ENCODE results near the gene SERBP1. TPM values are rescaled to one million over a fixed set of nuclear protein-coding genes. Genes with fewer than 3 reads are reported as not detected.

The SERBP1 gene
- total RNA-seq, 1 experiment from 2014 or later = 230 TPM

- H3K36me3 ChIP-seq (ENCODE audit: control insufficient read depth, insufficient read depth, low read length) = no peaks in the 10 kb centered on the region
- H3K9me3 ChIP-seq (ENCODE audit: control insufficient read depth, insufficient read depth, low read depth, low read length) = no peaks in the 10 kb centered on the region
- TF ChIP-seq CTCF (IDR thresholded peaks at IDR 0.05) = no peak
- H3K4me1 ChIP-seq (ENCODE audit: control insufficient read depth, insufficient read depth, low read length) = no peaks in the 10 kb centered on the region
- in situ Hi-C loops (cut with HindIII; ENCODE audit: low pct_unique_long_range_greater_than_20kb, low sequenced_read_pairs) = no loop called here
- no peak for DNase-seq (ENCODE audit: low read depth, low spot score)
- ChIA-PET CTCF (no interaction called here), POLR2A (no interaction called here)
- BruUV-seq (replicated peaks) = no TSS peak
- H3K27me3 ChIP-seq (ENCODE audit: control insufficient read depth, insufficient read depth, low read length) = no peaks in the 10 kb centered on the region; the same call in 1 of the 2 replicates
- H3K4me3 ChIP-seq (ENCODE audit: low read depth in 2 of 2, low read length in 2 of 2) = no peak overlapping the region
- no peak for ATAC-seq
- no peak overlapping the region for H3K27ac ChIP-seq (ENCODE audit: low read length)
- intact Hi-C loops (cut with micrococcal nuclease; ENCODE audit: unreplicated experiment) = no loop called here
These were observed 30.7 kb upstream of the SERBP1 start for GRCh38 chr1:67460676-67461500.

GRCh38 chr1:67459068-67459467 lies 28.9 kb upstream of the SERBP1 start:
- BruUV-seq (replicated peaks) = no TSS peak
- intact Hi-C loops (cut with micrococcal nuclease; ENCODE audit: unreplicated experiment) (no loop called here), in situ Hi-C loops (cut with HindIII; ENCODE audit: low pct_unique_long_range_greater_than_20kb, low sequenced_read_pairs) (no loop called here)
- ChIA-PET CTCF (no interaction called here), POLR2A (no interaction called here)
- no peak for DNase-seq (ENCODE audit: low read depth, low spot score)
- ATAC-seq = no peak
- Histone ChIP-seq H3K27me3 (ENCODE audit: control insufficient read depth, insufficient read depth, low read length) (no peaks in the 10 kb centered on the region; the same call in 1 of the 2 replicates), H3K4me1 (ENCODE audit: control insufficient read depth, insufficient read depth, low read length) (no peaks in the 10 kb centered on the region), H3K4me3 (ENCODE audit: low read depth in 2 of 2, low read length in 2 of 2) (no peak overlapping the region), H3K27ac (ENCODE audit: low read length) (no peak overlapping the region), H3K36me3 (ENCODE audit: control insufficient read depth, insufficient read depth, low read length) (no peaks in the 10 kb centered on the region), H3K9me3 (ENCODE audit: control insufficient read depth, insufficient read depth, low read depth, low read length) (no peaks in the 10 kb centered on the region)
- TF ChIP-seq POLR2AphosphoS5 (IDR thresholded peaks at IDR 0.05; ENCODE audit: low read depth, low read length) (no peak), CTCF (IDR thresholded peaks at IDR 0.05) (no peak), REST (IDR thresholded peaks at IDR 0.05; ENCODE audit: insufficient read depth in 1 of 2, low read depth in 2 of 2, low read length in 1 of 2) (no peak), TCF7L2 (IDR thresholded peaks at IDR 0.05; ENCODE audit: low read depth, low read length) (no peak), SIN3A (IDR thresholded peaks at IDR 0.05; ENCODE audit: borderline replicate concordance, insufficient read depth, low read depth, low read length) (no peak)

Measured in Panc1 (cell line).